ENCODE measurements around the gene RAB44. TPM values are rescaled to one million over a fixed set of nuclear protein-coding genes. Genes with fewer than 3 reads are reported as not detected.

Gene RAB44
- total and polyA plus RNA-seq, 7 donors = 0.01 to 0.06 TPM; not detected in 5

- 21 to 32% (median 30%) methylated on average over 7 of the region's 7 CpGs for WGBS, 3 donors
- peak; percentile 80 to 91 (median 87) for ATAC-seq
- Histone ChIP-seq H3K9me3 (no peaks in the 10 kb centered on the region), H3K36me3 (ENCODE audit: insufficient read depth in 1 of 2, low read depth in 1 of 2) (no peaks in the 10 kb centered on the region), H3K4me1 (peaks cover 19% of the 10 kb centered on the region), H3K4me3 (no peak overlapping the region), H3K27me3 (ENCODE audit: insufficient read depth in 3 of 3, low read length in 2 of 3) (no peaks in the 10 kb centered on the region), H3K27ac (peak overlapping the region; percentile 85)
- peak; percentile 40 to 65 for DNase-seq
- TF ChIP-seq CTCF (IDR thresholded peaks at IDR 0.05) = no peak
- intact Hi-C loops (cut with DNase I) = loop anchor here (2.0 to 10.0 kb wide), 6 partner anchors 74 to 448 kb away; partner anchors contain the start of genes MTCH1 (in 1 of the 2) and PIM1 (in 1 of the 2)
Observed at GRCh38 chr6:36769183-36769675, 71.6 kb downstream of the RAB44 start.

GRCh38 chr6:36769676-36770499 is 72.3 kb downstream of the RAB44 start:
- no peaks in the 10 kb centered on the region for H3K9me3 ChIP-seq
- intact Hi-C loops (cut with DNase I) = loop anchor here (2.0 to 10.0 kb wide), 6 partner anchors 73 to 447 kb away; partner anchors contain the start of genes MTCH1 (in 1 of the 2) and PIM1 (in 1 of the 2)
- TF ChIP-seq CTCF (IDR thresholded peaks at IDR 0.05) = no peak
- DNase-seq (peak in 1 of 2 donors; percentile 52), ATAC-seq (peak in 3 of 4 donors; percentile 30 to 45 (median 36))
- peaks cover 19% of the 10 kb centered on the region for H3K4me1 ChIP-seq
- H3K27me3 ChIP-seq (ENCODE audit: insufficient read depth in 3 of 3, low read length in 2 of 3) = no peaks in the 10 kb centered on the region
- peak overlapping the region; percentile 85 for H3K27ac ChIP-seq
- no peaks in the 10 kb centered on the region for H3K36me3 ChIP-seq (ENCODE audit: insufficient read depth in 1 of 2, low read depth in 1 of 2)
- 73 to 80% (median 74%) methylated on average over 18 of the region's 18 CpGs for WGBS, 3 donors
- no peak overlapping the region for H3K4me3 ChIP-seq

- no peak for TF ChIP-seq CTCF (IDR thresholded peaks at IDR 0.05)
- Histone ChIP-seq H3K27ac (no peak overlapping the region), H3K27me3 (ENCODE audit: insufficient read depth in 3 of 3, low read length in 2 of 3) (no peaks in the 10 kb centered on the region), H3K36me3 (ENCODE audit: insufficient read depth in 1 of 2, low read depth in 1 of 2) (no peaks in the 10 kb centered on the region), H3K9me3 (no peaks in the 10 kb centered on the region), H3K4me1 (peaks cover 19% of the 10 kb centered on the region), H3K4me3 (no peak overlapping the region)
- no peak for DNase-seq
- ATAC-seq = no peak
- intact Hi-C loops (cut with DNase I) = no loop called here
- 85 to 95% (median 87%) methylated on average over 2 of the region's 2 CpGs for WGBS, 3 donors
Observed at GRCh38 chr6:36771145-36771544, 73.5 kb downstream of the RAB44 start.

DNA sequence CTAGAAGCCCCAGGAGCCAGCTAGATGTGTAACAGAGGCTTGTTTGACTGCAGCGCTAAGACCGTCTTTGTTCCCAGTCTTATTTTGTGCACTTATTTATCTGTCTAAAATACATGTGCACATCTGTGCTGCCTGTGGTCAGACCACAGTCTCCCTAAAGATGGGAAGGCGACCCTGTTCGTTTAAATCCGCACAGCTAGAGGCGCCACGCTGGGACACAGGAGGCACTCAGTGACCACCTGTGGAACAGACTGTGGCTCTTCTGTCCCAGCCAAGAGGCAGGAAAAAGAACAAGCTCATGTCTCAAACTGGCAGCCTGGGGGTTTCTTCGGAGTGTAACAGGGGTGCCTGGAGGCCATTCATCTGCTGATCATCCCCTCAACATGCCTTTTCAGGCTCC is 74.8 kb downstream of the RAB44 start:
- Histone ChIP-seq H3K4me3 (no peak overlapping the region), H3K9me3 (no peaks in the 10 kb centered on the region), H3K27me3 (ENCODE audit: insufficient read depth in 3 of 3, low read length in 2 of 3) (no peaks in the 10 kb centered on the region), H3K36me3 (ENCODE audit: insufficient read depth in 1 of 2, low read depth in 1 of 2) (no peaks in the 10 kb centered on the region), H3K4me1 (peaks cover 19% of the 10 kb centered on the region), H3K27ac (no peak overlapping the region)
- DNase-seq (no peak), ATAC-seq (no peak)
- WGBS, 3 donors = 94 to 95% (median 95%) methylated on average over 8 of the region's 8 CpGs
- TF ChIP-seq CTCF (IDR thresholded peaks at IDR 0.05) = no peak
- intact Hi-C loops (cut with DNase I) = no loop called here

Data from psoas muscle (tissue), 8 donors.